NCI-H2029 treated with DMSO at 0.1 percent for 48 hours (cell line): Measurements from ENCODE around the gene ADGRB2.
A peak's percentile ranks its signal among the peaks of the same experiment; 100 is the strongest.

Experiments used
- DNase-seq: peaks from one replicate; lab custom pipeline; 2025; lab: John Stamatoyannopoulos, UW

ADGRB2 gene

GRCh38 chr1:31793586-31794285 lies 29.6 kb upstream of the ADGRB2 start:
- no peak for DNase-seq

GRCh38 chr1:31793086-31793485 lies 28.9 kb upstream of the ADGRB2 start:
- no peak for DNase-seq

- DNase-seq, result no peak
Observed at GRCh38 chr1:31792541-31792940, 28.4 kb upstream of the ADGRB2 start.

DNA sequence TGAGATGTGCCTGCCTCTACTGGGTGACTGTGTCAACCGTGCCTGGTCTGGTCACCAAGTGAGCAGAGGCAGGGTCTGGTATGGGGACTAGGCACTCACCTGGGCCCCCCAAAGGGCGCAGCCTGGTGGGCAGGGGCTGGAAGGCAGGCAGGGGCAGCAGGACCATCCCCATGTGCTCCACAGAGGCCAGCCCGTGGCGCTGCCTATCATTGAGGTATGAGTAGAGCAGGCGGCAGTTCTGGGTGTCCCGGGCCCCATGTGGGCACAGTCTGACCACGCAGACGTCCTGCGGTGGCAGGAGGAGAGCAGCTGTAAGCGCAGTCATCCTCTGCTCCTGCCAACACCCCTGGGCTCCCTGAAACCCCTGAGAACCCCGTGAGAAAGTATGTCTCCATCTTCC lies 28.0 kb upstream of the ADGRB2 start:
- no peak for DNase-seq

DNA sequence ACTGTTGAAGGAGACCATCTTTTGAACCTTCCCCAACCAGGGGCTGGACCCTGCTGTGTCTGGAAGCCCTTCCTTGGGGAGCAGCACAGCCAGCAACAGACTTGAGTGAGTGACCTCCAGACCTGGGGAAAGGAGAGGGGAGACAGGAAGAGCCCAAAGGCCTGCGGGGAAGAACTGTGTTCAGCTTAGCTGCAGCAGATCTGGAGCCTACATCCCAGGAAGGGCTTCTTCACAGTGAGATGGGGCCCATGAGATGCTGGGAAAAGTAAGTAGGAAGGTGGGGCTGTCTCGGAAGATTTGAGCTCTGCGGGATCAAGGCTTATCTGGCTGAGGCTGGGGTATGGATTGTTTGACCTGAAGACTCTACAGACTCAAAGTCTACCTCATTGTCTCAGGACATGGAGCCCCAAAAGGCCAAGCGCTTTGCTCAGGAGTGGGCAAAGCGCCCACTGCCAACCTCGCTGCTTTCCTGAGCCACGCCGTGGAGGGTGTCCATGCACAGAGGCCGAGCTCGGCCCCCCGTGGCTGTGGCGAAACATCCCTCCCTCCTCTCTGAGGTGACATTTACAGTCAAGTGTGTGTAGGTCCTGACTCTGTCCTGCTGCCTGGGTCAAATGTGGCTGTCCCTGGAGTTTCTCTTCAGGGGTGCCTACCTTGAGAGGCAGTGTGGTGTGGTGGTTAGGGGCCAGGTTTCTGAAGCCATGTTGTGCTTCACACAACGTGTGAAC lies 27.2 kb upstream of the ADGRB2 start:
- DNase-seq, result no peak

DNA sequence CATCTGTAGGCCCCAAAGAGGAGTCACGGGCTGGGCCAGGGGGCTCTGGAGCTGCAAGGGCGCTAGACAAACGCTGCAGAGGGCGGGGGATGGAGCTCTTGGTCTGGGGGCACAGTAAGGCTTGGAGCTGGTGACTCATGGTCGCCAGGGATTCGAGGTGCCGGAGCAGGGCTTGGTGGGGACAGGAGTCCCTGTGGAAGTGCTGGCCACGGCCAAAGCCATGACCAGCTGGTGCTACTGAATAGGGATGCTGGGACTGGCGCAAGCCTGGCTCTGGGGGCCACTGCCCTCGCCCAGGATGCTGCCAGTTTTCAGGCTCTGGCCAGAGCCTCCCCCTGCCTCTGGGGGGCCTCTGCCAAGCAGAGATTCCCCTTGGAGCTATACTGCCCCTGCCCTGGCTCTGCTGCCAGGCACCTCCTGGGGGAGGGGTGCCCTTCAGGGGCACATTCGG lies 26.5 kb upstream of the ADGRB2 start:
- no peak for DNase-seq

DNA sequence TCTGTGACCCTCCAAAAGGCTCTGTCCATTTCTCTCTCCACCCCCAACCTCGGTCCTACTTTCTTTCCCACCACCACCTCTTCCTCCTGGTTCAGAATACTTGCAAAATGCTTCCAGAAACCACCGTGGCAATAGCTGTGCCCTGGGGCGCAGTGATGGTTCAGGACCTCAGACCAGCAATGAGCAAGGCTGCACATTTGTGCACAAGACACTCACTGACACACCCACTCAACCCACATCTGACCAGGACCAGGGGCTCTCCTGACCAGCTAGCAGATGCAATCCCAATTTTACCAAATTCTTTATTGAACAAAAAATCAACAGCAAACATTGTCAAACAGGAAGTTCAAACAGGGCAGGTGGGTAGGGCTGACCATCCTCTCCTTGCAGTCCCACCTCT lies 26.0 kb upstream of the ADGRB2 start:
- no peak for DNase-seq

- peak; percentile 30 for DNase-seq
Observed at GRCh38 chr1:31789259-31790065, 25.3 kb upstream of the ADGRB2 start.

GRCh38 chr1:31788825-31789256 lies 24.7 kb upstream of the ADGRB2 start:
- DNase-seq, result no peak

DNA sequence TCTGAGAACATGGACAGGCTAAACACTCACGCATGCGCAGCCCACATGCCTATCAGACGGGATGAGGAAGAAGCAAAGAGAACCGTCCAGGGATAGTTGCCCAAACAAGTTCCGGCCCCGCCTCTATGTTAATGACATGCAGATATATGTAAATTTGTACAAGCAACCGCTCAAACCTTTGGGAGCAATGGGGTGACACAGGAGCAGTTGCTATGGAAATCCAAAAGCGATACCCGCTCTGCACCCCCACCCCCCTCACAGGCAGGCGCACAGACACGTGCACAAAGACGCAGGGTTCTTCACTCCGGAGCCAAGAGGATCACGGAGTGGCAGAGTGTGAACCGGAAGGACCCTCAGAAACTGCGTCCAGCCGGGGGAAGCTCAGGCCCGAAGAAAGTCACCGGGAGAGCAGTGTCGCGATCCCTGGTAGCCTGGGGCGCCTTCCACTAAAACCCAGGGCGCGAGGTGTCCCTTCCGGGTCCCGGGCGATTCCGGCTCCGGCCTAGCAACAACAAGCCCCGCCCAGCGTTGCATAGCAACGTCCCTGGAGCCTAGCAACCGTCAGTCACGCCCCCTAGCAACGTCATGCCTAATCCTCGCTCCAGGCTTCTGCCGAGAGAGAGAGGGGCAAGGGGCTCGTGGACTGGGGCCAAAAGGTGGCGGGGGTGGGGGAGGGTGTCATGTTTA lies 24.1 kb upstream of the ADGRB2 start:
- no peak for DNase-seq

DNA sequence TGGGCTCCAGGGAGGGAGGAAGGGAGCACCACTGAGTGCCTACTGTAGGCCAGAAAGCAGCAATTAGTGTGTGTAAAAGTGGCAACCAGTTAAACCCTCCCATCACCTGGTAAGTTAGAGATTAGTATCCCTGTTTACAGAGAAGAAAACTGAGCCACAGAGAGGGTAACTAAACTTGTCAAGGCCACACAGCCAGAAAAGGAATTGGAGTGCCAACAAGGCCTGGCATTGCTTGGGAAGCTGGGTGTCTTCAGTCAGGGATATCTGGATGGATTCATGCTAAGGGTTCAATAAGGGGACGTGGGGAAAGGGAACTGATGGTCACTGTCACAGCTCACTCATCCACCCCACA lies 23.6 kb upstream of the ADGRB2 start:
- DNase-seq, result no peak

GRCh38 chr1:31787261-31787660 lies 23.1 kb upstream of the ADGRB2 start:
- no peak for DNase-seq

GRCh38 chr1:31786366-31787060 lies 22.4 kb upstream of the ADGRB2 start:
- no peak for DNase-seq

- no peak for DNase-seq
Observed at GRCh38 chr1:31785947-31786290, 21.8 kb upstream of the ADGRB2 start.

DNA sequence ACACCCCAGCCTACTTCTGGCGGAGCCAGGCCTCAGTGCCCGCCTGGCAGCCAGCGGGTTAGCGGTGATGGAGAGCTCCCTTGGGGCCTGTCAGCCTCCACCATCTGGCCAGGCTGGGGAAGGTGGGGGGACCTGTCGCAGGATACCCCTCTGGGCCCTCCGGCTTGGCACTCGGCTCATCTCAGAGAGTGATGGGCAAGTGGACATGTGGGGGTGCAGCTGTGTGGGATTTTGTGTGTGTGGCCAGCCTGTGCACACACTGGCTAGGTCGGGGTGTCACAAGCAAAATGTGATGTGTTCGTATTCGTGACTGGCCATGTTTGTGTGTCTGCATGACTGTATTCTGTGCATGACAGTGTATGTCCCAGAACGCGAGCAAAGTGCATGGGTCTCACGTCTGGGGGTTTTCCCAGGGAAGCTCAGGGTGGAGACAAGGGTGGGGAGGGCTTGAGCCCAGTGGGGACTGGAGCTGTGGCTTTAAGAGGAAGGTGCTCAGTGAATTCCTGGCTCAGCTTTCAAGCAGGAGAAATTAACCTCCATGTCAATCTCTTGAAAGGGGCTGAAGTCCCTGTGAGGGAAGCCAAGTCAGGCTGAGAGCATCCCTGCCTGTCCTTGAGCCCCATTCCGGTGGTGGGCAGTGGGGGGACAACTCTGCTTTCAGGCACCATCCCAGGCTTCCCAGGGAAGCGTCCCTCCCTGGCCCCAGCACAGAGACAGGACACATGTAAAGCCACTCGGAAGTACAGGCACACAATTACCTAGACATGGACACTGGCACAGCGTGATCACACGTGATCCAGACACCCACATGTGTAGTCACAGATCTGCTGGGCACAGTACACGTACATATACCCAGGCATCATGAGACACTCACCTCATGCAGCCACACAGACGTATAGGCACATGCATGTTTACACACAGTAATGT lies 21.1 kb upstream of the ADGRB2 start:
- DNase-seq, result no peak

- no peak for DNase-seq
Observed at GRCh38 chr1:31784356-31785019, 20.3 kb upstream of the ADGRB2 start.

DNA sequence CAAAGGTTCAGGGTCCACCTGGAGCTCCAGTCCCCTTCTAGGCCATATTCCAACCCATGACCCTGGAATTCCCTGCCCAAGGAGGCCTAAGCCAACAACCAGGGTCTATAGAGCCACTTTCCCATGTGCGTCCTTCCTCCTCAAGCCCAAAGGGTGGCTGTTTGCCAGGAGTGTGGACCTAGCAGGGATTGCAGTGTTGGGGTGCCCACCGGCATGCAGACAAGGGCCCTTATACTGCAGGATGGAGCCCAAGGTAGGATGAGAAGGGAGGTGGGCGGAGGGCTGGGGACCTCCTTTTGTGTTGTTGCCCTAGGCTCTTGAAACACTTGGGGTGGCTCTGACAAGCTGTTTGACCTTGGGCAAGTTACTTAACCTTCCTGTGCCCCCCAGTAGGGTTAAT lies 19.7 kb upstream of the ADGRB2 start:
- DNase-seq, result no peak

- DNase-seq, result no peak
Observed at GRCh38 chr1:31782421-31783410, 18.6 kb upstream of the ADGRB2 start.
